IPS-11a (cell line): ENCODE results near the gene ABCC4.

ENCODE experiments used
- H3K4me3 ChIP-seq: one replicate; pipeline ENCODE4 v1.5.1; 2013; ENCODE audit warnings: low read depth, low read length, control low read depth

Gene ABCC4, protein sequence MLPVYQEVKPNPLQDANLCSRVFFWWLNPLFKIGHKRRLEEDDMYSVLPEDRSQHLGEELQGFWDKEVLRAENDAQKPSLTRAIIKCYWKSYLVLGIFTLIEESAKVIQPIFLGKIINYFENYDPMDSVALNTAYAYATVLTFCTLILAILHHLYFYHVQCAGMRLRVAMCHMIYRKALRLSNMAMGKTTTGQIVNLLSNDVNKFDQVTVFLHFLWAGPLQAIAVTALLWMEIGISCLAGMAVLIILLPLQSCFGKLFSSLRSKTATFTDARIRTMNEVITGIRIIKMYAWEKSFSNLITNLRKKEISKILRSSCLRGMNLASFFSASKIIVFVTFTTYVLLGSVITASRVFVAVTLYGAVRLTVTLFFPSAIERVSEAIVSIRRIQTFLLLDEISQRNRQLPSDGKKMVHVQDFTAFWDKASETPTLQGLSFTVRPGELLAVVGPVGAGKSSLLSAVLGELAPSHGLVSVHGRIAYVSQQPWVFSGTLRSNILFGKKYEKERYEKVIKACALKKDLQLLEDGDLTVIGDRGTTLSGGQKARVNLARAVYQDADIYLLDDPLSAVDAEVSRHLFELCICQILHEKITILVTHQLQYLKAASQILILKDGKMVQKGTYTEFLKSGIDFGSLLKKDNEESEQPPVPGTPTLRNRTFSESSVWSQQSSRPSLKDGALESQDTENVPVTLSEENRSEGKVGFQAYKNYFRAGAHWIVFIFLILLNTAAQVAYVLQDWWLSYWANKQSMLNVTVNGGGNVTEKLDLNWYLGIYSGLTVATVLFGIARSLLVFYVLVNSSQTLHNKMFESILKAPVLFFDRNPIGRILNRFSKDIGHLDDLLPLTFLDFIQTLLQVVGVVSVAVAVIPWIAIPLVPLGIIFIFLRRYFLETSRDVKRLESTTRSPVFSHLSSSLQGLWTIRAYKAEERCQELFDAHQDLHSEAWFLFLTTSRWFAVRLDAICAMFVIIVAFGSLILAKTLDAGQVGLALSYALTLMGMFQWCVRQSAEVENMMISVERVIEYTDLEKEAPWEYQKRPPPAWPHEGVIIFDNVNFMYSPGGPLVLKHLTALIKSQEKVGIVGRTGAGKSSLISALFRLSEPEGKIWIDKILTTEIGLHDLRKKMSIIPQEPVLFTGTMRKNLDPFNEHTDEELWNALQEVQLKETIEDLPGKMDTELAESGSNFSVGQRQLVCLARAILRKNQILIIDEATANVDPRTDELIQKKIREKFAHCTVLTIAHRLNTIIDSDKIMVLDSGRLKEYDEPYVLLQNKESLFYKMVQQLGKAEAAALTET (N-terminal part only)

DNA sequence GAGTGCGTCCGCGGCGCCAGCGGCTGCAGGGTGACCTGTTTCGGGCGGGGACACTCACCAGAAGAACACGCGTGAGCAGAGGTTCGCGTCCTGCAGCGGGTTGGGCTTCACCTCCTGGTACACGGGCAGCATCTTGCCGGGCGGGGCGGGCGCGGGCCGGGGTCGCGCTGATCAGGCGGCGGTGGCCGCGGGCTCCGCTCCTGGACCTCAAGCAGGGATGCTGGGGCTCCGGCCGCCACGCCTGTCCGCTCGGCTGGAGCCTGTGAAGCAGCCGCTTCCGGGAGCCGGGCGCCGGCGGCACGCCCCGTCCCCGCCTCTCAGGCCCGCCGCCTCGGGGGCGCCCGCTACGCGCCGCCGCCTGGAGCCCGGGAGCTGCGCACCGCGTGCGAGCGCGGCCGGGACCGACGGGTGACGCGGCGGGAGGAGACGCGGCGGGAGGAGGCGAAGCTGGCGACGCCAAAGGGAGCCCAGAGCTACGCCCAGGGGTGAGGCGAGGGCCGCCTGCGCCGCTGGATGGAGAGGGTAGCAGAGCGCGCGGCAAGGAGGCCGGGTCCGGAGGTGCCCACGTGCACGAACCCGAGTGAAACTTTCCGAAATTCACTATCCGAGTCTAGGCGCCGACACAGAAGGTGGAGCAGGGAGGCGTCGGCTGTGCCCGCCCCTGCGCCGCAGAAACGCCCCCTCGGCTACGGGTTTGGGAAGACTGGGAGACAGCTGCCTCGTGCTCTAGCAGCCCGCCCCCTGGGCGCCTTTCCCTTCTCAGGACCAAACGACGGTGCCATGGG is at the start of gene ABCC4:
ABCC4 (minus strand) TSS at position 269 of the 785 bp plus-strand sequence; CDS start at position 132, 137 bp downstream.
- peak within 1 kb of the TSS; percentile 73 for H3K4me3 ChIP-seq

DNA sequence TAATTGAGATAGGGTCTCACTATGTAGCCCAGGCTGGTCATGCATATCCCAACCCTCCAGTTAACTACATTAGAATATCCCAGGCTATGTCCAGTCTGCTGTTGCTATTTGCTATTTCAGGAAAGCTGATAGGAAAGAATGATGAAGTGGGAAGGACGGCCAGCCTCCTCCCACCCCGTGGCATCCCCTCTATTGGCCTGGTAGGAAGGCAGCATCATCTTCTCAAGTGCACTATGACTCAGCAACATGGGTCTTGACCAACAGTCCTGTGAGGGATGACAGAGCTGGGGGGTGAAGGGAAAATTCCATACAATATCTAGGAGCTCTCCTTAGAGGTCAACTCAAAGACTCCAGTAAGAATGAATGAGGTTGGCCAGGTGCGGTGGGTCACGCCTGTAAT is 48.0 kb upstream of the ABCC4 start:
- no peak overlapping the region for H3K4me3 ChIP-seq

DNA sequence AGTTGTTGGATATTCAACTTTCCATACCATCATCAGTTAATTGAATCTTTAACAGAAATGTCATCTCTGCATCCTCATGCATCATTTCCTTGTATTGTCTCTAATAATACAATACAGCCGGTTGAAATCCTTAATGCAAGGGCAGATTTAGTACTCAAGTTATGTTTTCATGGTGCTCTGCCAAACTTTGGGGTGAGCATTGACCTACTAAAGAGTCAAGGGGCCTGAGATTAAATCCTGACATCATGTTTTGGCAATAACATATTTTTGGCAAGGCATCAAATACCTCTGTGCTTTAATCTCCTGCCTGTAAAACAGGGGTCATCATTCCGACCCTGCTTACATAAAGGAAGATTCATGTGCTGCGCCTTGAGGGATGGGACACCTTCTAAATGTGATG is 42.7 kb upstream of the ABCC4 start:
- no peak overlapping the region for H3K4me3 ChIP-seq

DNA sequence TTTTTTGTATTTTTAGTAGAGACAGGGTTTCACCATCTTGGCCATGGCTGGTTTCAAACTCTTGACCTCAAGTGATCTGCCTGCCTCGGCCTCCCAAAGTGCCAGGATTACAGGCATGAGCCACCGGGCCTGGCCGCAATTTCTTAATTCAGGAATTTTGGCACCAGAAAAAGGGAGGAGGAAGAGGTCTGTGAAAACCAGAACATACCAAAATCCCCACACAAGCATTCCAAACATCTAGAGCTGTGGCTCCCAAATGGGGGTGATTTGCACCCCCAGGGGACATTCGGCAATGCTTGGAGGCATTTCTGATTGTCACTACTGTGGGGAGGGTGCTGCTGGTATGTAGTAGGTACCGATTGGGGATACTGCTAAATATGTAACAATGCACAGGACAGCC is 40.2 kb upstream of the ABCC4 start:
- no peak overlapping the region for H3K4me3 ChIP-seq

DNA sequence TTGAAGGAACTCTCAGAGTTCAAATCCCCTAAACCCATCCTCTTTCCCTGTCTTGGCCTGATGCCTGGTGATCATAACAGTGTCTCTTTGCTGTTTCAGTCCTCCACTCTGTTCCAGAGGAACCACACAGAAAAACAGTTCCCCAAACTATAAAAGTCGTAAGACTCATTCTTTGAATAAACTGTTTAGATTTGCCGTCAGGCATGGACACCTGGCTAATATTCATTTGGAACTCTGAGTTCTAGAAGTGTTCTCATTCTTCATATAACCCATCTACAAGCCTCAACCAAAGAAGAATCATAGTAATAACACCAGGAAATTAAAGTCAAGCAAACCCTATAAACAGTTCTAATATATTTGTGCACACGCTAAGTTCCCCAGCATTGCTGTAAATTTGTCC is 37.7 kb upstream of the ABCC4 start:
- H3K4me3 ChIP-seq, result no peak overlapping the region

DNA sequence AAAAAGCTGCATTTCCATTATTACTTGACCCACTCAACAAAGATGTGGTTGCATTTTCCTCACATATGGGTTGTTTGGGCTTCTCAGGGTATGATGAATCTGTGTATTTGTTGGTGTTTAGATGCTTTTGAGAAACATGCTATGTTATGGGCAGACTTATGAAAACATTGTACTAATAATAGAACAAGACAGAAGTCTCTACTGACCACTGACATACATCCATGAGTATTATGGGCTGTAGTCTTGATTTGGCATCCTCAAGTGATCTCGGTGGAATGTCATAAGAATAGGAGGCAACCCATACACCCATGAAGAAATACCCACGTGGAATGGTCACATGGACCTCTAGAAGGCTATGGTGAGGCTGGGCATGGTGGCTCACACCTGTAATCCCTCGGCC is 36.3 kb upstream of the ABCC4 start:
- H3K4me3 ChIP-seq, result no peak overlapping the region

DNA sequence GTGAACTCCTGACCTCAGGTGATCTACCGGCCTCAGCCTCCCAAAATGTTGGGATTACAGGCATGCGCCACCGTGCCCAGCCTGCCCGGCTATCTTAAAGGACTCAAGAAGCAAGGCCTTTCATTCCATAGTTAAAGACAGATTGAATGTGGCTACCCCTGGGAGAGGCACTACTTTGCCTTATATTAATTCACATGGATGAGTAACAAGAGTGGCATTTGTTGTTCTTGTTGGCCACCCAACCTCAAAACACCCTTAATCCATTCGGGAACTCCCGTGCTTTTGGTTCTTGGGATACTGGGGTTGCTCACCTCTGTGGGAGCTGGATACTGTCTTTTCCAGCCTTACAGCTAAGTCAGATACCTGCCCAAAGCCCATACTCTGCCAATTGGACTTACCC is 34.4 kb upstream of the ABCC4 start:
- no peak overlapping the region for H3K4me3 ChIP-seq

DNA sequence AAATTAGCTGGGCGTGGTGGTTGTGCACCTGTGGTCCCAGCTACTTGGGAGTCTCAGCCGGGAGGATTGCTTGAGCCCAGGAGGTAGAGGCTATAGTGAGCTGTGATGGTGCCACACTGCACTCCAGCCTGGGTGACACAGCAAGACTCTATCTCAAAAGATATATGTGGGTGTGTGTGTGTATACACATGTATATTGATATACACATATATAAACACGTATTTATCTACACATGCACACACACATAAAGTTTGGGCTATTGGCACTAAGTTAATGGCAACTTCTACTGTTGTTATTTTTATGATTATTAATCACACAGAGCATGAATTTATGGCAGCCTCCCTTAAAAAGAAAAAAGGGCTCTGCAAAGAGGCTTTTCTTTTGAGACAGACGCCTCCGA is 27.1 kb upstream of the ABCC4 start:
- H3K4me3 ChIP-seq, result no peak overlapping the region

DNA sequence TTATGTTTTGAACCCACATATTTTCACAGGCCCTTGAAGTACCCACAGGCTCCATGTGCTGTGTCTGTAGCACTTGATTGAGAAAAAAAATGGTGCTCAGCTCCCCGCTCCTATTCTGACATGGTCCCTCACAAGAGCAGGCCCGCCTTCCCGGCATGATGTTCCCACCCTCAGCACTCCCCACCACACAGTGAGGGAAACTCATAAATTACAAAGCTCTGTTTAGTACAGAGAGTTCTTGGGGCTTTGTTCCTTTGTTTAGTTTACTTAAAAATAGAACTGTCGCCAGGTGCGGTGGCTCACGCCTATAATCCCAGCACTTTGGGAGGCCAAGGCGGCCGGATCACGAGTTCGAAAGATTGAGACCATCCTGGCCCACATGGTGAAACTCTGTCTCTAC is 25.9 kb upstream of the ABCC4 start:
- H3K4me3 ChIP-seq, result no peak overlapping the region

DNA sequence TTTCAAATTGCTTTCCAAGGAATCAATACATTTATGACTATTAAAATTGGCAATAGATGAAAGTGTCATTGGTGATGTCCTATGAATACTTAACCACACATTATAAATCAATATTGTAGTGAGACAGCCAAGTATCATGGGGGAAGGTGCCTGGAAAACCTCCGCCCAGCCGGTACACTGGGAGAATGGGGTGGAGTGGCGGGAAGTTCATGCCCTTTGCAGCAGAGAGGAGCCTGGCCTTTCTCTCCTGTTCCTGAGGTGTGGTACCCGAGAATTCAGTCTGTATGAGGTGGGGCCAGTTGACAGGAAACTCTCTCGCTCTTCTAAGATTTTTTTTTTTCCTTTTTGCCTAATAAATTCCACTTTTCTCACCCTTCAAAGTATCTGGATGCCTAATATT is 25.4 kb upstream of the ABCC4 start:
- no peak overlapping the region for H3K4me3 ChIP-seq

DNA sequence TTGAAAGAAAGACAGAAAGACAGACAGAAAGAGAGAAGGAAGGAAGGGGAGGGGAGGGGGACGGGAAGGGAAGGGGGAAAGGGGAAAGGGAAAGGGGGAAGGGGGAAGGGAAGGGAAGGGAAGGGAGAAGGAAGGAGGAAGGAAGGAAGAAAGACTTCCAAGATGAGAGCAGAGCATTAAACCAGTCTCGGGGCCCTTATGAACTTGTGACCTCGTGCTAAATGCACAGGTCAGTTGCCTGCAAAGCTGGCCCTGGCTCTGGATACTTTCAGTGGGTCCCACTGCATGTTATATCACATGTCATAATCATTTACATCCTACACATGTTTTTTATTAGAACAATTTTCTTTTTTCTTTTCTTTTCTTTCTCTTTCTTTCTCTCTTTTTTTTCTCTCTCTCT is 24.2 kb upstream of the ABCC4 start:
- no peak overlapping the region for H3K4me3 ChIP-seq

DNA sequence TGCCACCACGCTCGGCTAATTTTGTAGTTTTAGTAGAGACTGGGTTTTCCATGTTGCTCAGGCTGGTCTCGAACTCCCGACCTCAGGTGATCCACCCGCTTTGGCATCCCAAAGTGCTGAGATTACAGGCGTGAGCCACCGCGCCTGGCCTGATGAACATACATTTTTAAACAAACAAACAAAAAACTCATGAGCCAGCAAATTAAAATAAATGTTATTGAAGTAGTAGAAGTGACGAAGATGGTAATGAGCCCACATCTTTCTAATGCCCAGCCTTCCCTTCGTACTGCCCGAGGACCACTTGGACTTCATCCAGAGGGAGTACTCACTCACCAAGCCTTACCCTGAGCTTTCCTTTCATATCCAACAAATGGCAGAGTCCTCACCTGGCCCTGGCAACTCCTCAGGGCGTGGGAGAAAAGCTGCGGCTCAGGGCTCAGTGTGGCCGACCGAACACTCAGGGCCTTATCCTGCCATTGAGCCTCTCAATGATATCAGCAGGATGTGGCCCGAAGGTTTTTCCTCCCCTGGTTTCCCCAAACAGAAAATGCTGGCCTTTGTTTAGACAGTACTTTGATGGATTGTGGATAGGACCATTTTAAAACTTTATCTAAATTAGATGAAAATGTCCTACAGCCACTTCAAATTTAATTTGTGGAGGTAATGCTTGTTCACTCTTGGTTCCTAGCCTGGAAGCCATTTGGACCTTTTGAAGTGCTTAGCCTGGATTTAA is 22.8 kb upstream of the ABCC4 start:
- H3K4me3 ChIP-seq, result no peak overlapping the region

DNA sequence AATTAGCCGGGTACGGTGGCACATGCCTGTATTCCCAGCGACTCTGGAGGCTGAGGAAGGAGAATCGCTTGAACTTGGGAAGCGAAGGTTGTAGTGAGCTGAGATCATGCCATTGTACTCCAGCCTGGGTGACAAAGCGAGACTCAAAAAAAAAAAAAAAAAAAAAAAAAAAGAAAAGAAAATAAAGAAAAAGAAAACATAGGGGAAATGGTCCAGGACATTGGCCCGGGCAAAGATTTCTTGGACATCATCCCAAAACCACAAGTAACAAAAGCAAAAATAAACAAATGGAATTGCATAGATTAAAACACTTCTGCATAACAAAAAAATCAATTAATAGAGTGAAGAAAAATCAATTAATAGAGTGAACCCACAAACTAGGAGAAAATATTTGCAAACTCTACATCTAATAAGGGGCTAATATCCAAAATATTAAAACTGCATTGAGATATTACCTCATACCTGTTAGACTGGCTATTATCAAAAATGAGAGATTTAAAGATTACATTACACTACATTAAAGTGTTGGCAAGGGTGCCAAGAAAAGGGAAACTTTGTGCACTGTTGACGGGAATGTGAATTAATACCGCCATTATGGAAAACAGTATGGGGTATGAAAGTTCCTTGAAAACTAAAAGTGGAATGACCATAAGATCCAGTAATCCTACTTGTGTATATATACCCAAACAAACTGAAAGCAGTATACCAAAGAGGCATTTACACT is 18.5 kb upstream of the ABCC4 start:
- H3K4me3 ChIP-seq, result no peak overlapping the region

DNA sequence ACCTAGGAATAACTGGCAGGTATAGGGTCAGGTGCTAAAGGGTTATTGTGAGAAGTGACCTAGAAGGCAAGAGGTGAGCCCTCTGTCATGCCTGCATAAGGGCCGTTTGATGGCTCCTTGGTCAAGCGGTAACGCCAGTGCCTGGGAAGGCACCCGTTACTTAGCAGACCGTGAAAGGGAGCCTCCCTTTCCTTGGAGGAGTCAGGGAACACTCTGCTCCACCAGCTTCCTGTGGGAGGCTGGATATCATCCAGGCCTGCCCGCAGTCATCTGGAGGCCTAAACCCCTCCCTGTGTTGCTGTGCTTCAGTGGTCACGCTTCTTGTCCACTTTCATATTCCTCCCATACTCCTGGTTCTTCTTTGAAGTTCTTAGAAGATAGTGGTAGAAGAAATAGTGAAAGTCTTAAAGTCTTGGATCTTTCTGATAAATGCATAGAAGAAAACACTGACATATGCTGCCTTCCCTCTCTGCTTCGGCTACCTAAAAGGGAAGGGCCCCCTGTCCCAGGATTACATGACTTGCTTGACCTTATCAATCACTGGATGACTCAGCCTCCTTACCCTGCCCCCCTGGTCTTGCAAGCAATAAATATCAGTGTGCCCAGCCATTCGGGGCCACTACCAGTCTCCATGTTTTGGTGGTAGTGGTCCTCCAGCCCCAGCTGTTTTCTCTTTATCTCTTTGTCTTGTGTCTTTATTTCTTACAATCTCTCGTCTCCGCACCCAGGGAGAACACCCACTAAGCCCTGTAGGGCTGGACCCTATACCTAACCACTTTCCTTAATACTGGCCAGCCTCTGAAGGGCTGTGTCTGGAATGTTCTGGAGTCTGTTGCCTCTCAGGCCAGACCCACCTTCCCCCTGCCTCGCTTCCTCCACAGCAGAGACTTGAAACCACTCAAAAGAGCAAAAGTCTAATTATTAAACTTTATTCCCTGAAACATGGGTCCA is 16.1 kb upstream of the ABCC4 start:
- no peak overlapping the region for H3K4me3 ChIP-seq

DNA sequence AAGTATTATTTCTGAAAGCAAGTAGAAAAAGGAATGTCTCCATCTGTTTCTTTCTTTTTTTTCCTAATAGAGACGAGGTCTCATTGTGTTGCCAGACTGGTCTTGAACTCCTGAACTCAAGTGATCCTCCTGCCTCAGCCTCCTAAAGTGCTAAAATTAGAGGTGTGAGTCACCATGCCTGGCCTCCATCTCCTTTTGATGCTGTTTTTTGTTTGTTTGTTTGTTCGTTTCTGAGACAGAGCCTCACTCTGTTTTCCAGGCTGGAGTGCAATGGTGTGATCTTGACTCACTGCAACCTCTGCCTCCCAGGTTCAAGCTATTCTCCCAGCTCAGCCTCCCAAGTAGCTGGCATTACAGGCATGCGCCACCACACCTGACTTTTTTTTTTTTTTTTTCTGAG is 14.5 kb upstream of the ABCC4 start:
- H3K4me3 ChIP-seq, result no peak overlapping the region

DNA sequence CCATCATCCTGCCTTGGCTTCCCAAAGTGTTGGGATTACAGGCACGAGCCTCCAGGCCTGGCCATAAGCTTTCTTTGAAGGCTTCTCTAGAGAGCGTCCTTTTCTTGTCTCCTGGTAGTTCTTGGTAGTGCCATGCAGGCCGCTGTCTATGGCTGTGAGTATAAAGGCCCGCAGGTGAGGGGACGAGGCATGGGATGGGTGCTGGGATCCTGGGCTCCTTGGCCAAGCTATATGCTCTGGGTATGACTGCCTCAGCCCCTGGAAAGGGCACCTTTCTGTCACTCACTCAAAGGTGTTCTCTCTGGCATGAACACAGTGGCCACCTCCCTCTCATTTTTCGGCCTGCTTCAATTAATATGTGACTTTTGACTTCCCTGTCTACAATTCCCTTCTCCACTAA is 6.3 kb upstream of the ABCC4 start:
- H3K4me3 ChIP-seq, result no peak overlapping the region

DNA sequence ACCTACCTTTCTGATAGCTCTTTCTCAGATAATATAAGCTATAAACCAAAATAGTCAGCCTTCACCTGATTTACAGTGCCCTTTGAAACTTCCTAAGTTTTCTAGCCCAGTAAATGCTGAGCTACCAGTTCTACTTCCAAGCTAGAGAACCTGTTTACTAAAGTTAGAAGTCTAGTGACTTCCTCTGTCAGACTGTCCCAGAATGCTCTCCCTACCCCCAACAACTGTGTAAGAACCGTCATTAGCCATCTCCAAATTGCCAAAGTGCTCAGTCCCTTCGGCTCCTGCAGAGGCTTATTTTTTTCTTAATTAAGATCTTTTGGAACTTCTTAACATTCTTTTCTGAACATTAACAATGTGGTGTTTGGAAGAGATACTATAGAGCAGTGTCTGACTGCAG is 3.2 kb upstream of the ABCC4 start:
- H3K4me3 ChIP-seq, result no peak overlapping the region

DNA sequence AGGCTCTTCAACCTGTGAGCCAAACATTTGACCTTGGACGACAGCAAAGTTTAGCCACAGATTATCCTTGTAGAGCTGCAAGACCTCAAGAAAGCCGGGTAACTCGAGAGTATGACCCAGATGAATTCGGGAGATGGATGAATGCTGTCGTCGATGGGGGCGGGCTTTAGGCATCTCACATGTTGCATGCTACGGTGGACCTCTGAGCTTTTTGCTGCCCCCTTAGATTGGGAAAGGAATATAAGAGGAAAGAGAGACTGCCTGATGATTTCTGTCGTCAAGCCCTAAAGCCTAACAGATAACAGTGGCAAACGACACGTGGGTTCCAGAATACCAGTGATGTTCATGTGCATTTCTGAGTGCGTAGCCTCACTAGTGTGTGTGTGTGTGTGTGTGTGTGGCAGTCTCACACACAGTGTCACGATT is 730 bp upstream of the ABCC4 start:
- peak overlapping the region; percentile 73 for H3K4me3 ChIP-seq
